ENCODE data around the gene JPH4.

DNA sequence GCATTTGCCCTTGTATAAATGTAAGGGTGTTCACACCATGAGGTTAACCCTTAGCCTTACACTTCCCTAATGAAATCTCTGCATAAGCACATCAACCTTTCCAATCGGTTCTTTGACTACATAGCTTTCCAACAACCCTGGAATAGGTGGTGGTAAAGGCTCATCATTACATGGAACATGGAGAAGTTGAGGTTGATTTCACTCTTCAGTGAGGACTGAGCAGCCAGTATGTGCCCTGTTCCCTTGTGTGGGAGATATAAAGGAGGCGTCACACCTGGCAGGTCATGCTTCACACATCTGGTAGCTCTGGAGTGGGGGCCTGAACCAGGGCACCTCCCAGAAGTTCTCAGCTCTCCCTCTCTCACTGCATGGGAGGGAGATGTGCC lies 21.7 kb upstream of the JPH4 start:
- TF ChIP-seq POLR2A (IDR thresholded peaks at IDR 0.05), result no peak
- TF ChIP-seq, protein P1, sequence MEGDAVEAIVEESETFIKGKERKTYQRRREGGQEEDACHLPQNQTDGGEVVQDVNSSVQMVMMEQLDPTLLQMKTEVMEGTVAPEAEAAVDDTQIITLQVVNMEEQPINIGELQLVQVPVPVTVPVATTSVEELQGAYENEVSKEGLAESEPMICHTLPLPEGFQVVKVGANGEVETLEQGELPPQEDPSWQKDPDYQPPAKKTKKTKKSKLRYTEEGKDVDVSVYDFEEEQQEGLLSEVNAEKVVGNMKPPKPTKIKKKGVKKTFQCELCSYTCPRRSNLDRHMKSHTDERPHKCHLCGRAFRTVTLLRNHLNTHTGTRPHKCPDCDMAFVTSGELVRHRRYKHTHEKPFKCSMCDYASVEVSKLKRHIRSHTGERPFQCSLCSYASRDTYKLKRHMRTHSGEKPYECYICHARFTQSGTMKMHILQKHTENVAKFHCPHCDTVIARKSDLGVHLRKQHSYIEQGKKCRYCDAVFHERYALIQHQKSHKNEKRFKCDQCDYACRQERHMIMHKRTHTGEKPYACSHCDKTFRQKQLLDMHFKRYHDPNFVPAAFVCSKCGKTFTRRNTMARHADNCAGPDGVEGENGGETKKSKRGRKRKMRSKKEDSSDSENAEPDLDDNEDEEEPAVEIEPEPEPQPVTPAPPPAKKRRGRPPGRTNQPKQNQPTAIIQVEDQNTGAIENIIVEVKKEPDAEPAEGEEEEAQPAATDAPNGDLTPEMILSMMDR (IDR thresholded peaks at IDR 0.05), result no peak
- TF ChIP-seq EP300 (IDR thresholded peaks at IDR 0.05; ENCODE audit: low read depth), result no peak

All from transverse colon (tissue), 3 donors.